Measurements from ENCODE around the gene FYCO1.

GRCh38 chr3:45995236-45996192 lies at the start of gene FYCO1:
- no peak for TF ChIP-seq EZH2 (IDR thresholded peaks at IDR 0.05)
- peak; percentile 76 for TF ChIP-seq POLR2AphosphoS5 (IDR thresholded peaks at IDR 0.05; ENCODE audit: borderline replicate concordance, low read depth, low read length)
- TF ChIP-seq FOXP2 (optimal IDR thresholded peaks at IDR 0.05; ENCODE audit: control extremely low read depth, extremely low read length, insufficient read depth): no peak

All from SK-N-MC (cell line).